ENCODE data around the gene GRIK1. TPM values are rescaled to one million over a fixed set of nuclear protein-coding genes. Genes with fewer than 3 reads are reported as not detected.

Gene GRIK1
- polyA plus RNA-seq, 1 donor from 2014 or later, result 8.7 TPM

DNA sequence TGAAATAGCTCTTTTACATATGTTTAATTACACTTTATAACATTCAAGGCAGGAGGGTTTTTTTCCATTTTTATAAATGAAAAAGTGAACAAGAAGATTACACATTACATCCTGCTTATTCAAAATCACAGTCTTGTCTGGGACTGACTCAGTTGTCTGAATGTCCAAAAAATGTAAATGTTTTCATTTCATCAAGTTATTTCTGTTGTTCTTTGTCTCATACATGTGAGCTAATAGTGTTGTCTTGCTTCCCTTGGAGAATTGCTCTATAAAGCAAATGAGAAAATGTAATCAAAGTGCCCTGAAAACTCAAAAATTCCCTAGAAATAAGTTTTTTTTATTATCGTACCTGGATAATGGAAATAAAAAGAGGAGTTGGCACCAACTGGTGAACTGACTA is 242.9 kb downstream of the GRIK1 start:
- Histone ChIP-seq H3K4me3 (ENCODE audit: low read length) (no peak overlapping the region), H3K9ac (ENCODE audit: low read length) (no peak overlapping the region), H3K27me3 (ENCODE audit: insufficient read depth, low read depth, low read length) (no peaks in the 10 kb centered on the region), H3K27ac (ENCODE audit: low read length) (no peak overlapping the region), H4K20me1 (ENCODE audit: insufficient read depth) (no peaks in the 10 kb centered on the region), H3K9me3 (ENCODE audit: low read length) (no peaks in the 10 kb centered on the region), H3K79me2 (replicated peaks; ENCODE audit: insufficient read depth, low read length) (no peaks in the 10 kb centered on the region), H2AFZ (ENCODE audit: low read depth, low read length) (no peak overlapping the region), H3F3A (ENCODE audit: insufficient read depth, low read length, poor library complexity, severe bottlenecking) (no peaks in the 10 kb centered on the region), H3K9me2 (ENCODE audit: insufficient read depth, low read length) (no peaks in the 10 kb centered on the region), H3K36me3 (ENCODE audit: insufficient read depth, low read length) (no peaks in the 10 kb centered on the region), H3K4me2 (ENCODE audit: low read length) (no peak overlapping the region)
- TF ChIP-seq SMC3 (conservative IDR thresholded peaks at IDR 0.05; ENCODE audit: poor library complexity) (no peak), MXI1 (conservative IDR thresholded peaks at IDR 0.05; ENCODE audit: poor library complexity, severe bottlenecking) (no peak), TAF1 (IDR thresholded peaks at IDR 0.05; ENCODE audit: low read depth) (no peak), EZH2 (IDR thresholded peaks at IDR 0.05; ENCODE audit: borderline replicate concordance, insufficient read depth, low read length, poor library complexity, severe bottlenecking) (no peak), EP300 (conservative IDR thresholded peaks at IDR 0.05; ENCODE audit: poor library complexity, severe bottlenecking) (no peak), RAD21 (conservative IDR thresholded peaks at IDR 0.05) (no peak), POLR2AphosphoS5 (IDR thresholded peaks at IDR 0.05) (no peak)
- TF ChIP-seq, protein P1, sequence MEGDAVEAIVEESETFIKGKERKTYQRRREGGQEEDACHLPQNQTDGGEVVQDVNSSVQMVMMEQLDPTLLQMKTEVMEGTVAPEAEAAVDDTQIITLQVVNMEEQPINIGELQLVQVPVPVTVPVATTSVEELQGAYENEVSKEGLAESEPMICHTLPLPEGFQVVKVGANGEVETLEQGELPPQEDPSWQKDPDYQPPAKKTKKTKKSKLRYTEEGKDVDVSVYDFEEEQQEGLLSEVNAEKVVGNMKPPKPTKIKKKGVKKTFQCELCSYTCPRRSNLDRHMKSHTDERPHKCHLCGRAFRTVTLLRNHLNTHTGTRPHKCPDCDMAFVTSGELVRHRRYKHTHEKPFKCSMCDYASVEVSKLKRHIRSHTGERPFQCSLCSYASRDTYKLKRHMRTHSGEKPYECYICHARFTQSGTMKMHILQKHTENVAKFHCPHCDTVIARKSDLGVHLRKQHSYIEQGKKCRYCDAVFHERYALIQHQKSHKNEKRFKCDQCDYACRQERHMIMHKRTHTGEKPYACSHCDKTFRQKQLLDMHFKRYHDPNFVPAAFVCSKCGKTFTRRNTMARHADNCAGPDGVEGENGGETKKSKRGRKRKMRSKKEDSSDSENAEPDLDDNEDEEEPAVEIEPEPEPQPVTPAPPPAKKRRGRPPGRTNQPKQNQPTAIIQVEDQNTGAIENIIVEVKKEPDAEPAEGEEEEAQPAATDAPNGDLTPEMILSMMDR (IDR thresholded peaks at IDR 0.05; ENCODE audit: poor library complexity, severe bottlenecking), result no peak
- TF ChIP-seq, protein P2, sequence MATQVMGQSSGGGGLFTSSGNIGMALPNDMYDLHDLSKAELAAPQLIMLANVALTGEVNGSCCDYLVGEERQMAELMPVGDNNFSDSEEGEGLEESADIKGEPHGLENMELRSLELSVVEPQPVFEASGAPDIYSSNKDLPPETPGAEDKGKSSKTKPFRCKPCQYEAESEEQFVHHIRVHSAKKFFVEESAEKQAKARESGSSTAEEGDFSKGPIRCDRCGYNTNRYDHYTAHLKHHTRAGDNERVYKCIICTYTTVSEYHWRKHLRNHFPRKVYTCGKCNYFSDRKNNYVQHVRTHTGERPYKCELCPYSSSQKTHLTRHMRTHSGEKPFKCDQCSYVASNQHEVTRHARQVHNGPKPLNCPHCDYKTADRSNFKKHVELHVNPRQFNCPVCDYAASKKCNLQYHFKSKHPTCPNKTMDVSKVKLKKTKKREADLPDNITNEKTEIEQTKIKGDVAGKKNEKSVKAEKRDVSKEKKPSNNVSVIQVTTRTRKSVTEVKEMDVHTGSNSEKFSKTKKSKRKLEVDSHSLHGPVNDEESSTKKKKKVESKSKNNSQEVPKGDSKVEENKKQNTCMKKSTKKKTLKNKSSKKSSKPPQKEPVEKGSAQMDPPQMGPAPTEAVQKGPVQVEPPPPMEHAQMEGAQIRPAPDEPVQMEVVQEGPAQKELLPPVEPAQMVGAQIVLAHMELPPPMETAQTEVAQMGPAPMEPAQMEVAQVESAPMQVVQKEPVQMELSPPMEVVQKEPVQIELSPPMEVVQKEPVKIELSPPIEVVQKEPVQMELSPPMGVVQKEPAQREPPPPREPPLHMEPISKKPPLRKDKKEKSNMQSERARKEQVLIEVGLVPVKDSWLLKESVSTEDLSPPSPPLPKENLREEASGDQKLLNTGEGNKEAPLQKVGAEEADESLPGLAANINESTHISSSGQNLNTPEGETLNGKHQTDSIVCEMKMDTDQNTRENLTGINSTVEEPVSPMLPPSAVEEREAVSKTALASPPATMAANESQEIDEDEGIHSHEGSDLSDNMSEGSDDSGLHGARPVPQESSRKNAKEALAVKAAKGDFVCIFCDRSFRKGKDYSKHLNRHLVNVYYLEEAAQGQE (IDR thresholded peaks at IDR 0.05; ENCODE audit: borderline replicate concordance), result no peak

DNA sequence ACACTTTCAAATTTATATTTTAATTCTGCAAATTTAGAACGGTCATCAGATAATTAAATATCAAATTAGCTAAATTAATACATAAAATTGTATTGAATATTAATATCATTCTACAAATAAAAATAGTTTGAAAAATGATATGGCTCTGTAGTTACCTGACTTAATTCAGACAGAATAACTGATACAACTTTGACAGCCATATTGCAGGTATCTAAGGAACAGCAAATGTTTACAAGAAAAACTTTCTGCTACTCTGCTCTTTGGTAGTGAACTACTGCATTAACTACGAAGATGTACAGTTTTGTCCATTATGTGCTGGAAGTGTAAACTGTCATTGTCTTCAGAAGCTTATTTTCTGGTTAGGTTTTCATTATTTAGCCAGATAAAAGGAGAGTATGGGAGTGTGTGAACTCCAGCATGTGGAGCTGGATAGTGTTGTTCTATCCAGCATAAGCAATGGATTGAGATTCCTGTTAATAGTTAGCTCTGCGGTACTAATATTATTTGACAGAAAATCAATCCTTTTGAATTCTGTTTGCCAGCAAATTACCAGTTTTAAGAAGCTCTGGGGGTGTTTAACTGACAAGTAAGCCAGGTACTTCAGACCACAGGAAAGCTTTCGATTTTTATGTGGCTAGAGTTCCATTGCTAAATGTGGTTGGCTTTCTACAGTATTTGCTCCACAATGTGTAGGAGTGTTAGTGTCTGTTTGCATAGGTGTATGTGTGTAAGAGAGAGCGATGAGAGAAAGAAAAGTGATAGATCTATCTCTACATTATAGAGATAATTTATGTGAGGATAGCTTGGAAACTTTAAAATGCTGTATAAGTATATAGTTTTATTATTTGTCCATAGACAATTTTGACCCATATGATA is 247.9 kb downstream of the GRIK1 start:
- no peak overlapping the region for H3K9ac ChIP-seq (ENCODE audit: low read length)
- H4K20me1 ChIP-seq (ENCODE audit: insufficient read depth), result no peaks in the 10 kb centered on the region
- no peaks in the 10 kb centered on the region for H3K36me3 ChIP-seq (ENCODE audit: insufficient read depth, low read length)
- no peak overlapping the region for H2AFZ ChIP-seq (ENCODE audit: low read depth, low read length)
- H3K27me3 ChIP-seq (ENCODE audit: insufficient read depth, low read depth, low read length), result no peaks in the 10 kb centered on the region
- H3K79me2 ChIP-seq (replicated peaks; ENCODE audit: insufficient read depth, low read length), result no peaks in the 10 kb centered on the region
- no peaks in the 10 kb centered on the region for H3K9me3 ChIP-seq (ENCODE audit: low read length)
- no peak overlapping the region for H3K27ac ChIP-seq (ENCODE audit: low read length)
- no peaks in the 10 kb centered on the region for H3F3A ChIP-seq (ENCODE audit: insufficient read depth, low read length, poor library complexity, severe bottlenecking)
- H3K9me2 ChIP-seq (ENCODE audit: insufficient read depth, low read length), result no peaks in the 10 kb centered on the region
- H3K4me2 ChIP-seq (ENCODE audit: low read length), result no peak overlapping the region
- H3K4me3 ChIP-seq (ENCODE audit: low read length), result no peak overlapping the region
- TF ChIP-seq TAF1 (IDR thresholded peaks at IDR 0.05; ENCODE audit: low read depth), result no peak
- TF ChIP-seq MXI1 (conservative IDR thresholded peaks at IDR 0.05; ENCODE audit: poor library complexity, severe bottlenecking), result no peak
- TF ChIP-seq EZH2 (IDR thresholded peaks at IDR 0.05; ENCODE audit: borderline replicate concordance, insufficient read depth, low read length, poor library complexity, severe bottlenecking), result no peak
- no peak for TF ChIP-seq POLR2AphosphoS5 (IDR thresholded peaks at IDR 0.05)
- TF ChIP-seq, protein P1 (IDR thresholded peaks at IDR 0.05; ENCODE audit: poor library complexity, severe bottlenecking), result no peak
- TF ChIP-seq RAD21 (conservative IDR thresholded peaks at IDR 0.05), result no peak
- TF ChIP-seq EP300 (conservative IDR thresholded peaks at IDR 0.05; ENCODE audit: poor library complexity, severe bottlenecking), result no peak
- TF ChIP-seq, protein P2 (IDR thresholded peaks at IDR 0.05; ENCODE audit: borderline replicate concordance), result no peak
- no peak for TF ChIP-seq SMC3 (conservative IDR thresholded peaks at IDR 0.05; ENCODE audit: poor library complexity)
